Measurements from ENCODE around the gene CR2. TPM values are rescaled to one million over a fixed set of nuclear protein-coding genes. Genes with fewer than 3 reads are reported as not detected.
"Not testable (repeated sequence)": the region's sequence is repeated elsewhere in the genome, so short reads cannot be mapped to it uniquely, and the experiment has no call there.

Gene CR2
- total and polyA plus RNA-seq, 9 donors = 0.08 to 0.27 (median 0.10) TPM; not detected in 5

- TF ChIP-seq CTCF (IDR thresholded peaks at IDR 0.05) (no peak), EP300 (IDR thresholded peaks at IDR 0.05) (no peak), POLR2A (IDR thresholded peaks at IDR 0.05) (no peak)
- no peak overlapping the region for H3K27ac ChIP-seq
- no peaks in the 10 kb centered on the region for H3K4me1 ChIP-seq (ENCODE audit: insufficient read depth)
- DNase-seq = no peak
- WGBS, 3 donors = 70 to 84% (median 72%) methylated on average over 3 of the region's 3 CpGs
- no peaks in the 10 kb centered on the region for H3K27me3 ChIP-seq
- no peaks in the 10 kb centered on the region for H3K9me3 ChIP-seq
- no peak overlapping the region for H3K4me3 ChIP-seq
- intact Hi-C loops (cut with DNase I) = no loop called here
- H3K36me3 ChIP-seq = no peaks in the 10 kb centered on the region
Observed at GRCh38 chr1:207433435-207433834, 20.7 kb upstream of the CR2 start.

GRCh38 chr1:207436746-207437145 lies 17.4 kb upstream of the CR2 start:
- WGBS, 3 donors = 96 to 100% (median 96%) methylated on average over 3 of the region's 3 CpGs
- H3K4me1 ChIP-seq (ENCODE audit: insufficient read depth); H3K27me3 ChIP-seq; H3K27ac ChIP-seq; H3K4me3 ChIP-seq; DNase-seq; intact Hi-C loops (cut with DNase I); H3K9me3 ChIP-seq; H3K36me3 ChIP-seq: not testable (repeated sequence)

GRCh38 chr1:207440626-207441025 lies 13.5 kb upstream of the CR2 start:
- no peaks in the 10 kb centered on the region for H3K27me3 ChIP-seq
- no peak for TF ChIP-seq POLR2A (IDR thresholded peaks at IDR 0.05)
- TF ChIP-seq EP300 (IDR thresholded peaks at IDR 0.05) = no peak
- TF ChIP-seq CTCF (IDR thresholded peaks at IDR 0.05) = no peak
- no peak overlapping the region for H3K27ac ChIP-seq
- H3K36me3 ChIP-seq = no peaks in the 10 kb centered on the region
- intact Hi-C loops (cut with DNase I) = no loop called here
- no peaks in the 10 kb centered on the region for H3K4me1 ChIP-seq (ENCODE audit: insufficient read depth)
- H3K4me3 ChIP-seq = no peak overlapping the region
- 86 to 95% (median 95%) methylated on average over 2 of the region's 2 CpGs for WGBS, 3 donors
- DNase-seq = no peak
- no peaks in the 10 kb centered on the region for H3K9me3 ChIP-seq

GRCh38 chr1:207444514-207445217 lies 9.5 kb upstream of the CR2 start:
- DNase-seq = no peak
- Histone ChIP-seq H3K27me3 (no peaks in the 10 kb centered on the region), H3K27ac (no peak overlapping the region), H3K9me3 (no peaks in the 10 kb centered on the region), H3K4me3 (no peak overlapping the region), H3K4me1 (ENCODE audit: insufficient read depth) (no peaks in the 10 kb centered on the region), H3K36me3 (no peaks in the 10 kb centered on the region)
- 76 to 83% (median 82%) methylated on average over 5 of the region's 5 CpGs for WGBS, 3 donors
- no peak for TF ChIP-seq EP300 (IDR thresholded peaks at IDR 0.05)
- no peak for TF ChIP-seq POLR2A (IDR thresholded peaks at IDR 0.05)
- no peak for TF ChIP-seq CTCF (IDR thresholded peaks at IDR 0.05)
- intact Hi-C loops (cut with DNase I) = no loop called here

GRCh38 chr1:207453710-207454045 lies 450 bp upstream of the CR2 start:
- Histone ChIP-seq H3K27ac (no peak overlapping the region), H3K9me3 (no peaks in the 10 kb centered on the region), H3K4me1 (ENCODE audit: insufficient read depth) (no peaks in the 10 kb centered on the region), H3K36me3 (no peaks in the 10 kb centered on the region), H3K27me3 (no peaks in the 10 kb centered on the region), H3K4me3 (no peak overlapping the region)
- no peak for TF ChIP-seq EP300 (IDR thresholded peaks at IDR 0.05)
- no peak for TF ChIP-seq CTCF (IDR thresholded peaks at IDR 0.05)
- TF ChIP-seq POLR2A (IDR thresholded peaks at IDR 0.05) = no peak
- WGBS, 3 donors = 8 to 12% (median 9%) methylated on average over 1 of the region's 1 CpG
- intact Hi-C loops (cut with DNase I) = no loop called here
- DNase-seq = no peak

Measured in ovary (tissue), 9 donors.